WERI-Rb-1 (cell line): ENCODE results near the gene CEP85L.

ENCODE experiments used
- DNase-seq: peaks from one replicate; pipeline ENCODE4 v3.0.0-alpha.2; 2020
- H3K27ac ChIP-seq: fragments of 250-450 bp; sonication (Bioruptor Pico); 2 replicates; pipeline ENCODE4 v1.5.1; 2020; ENCODE audit warnings: mild to moderate bottlenecking, moderate library complexity
- H3K27me3 ChIP-seq: fragments of 250-450 bp; sonication (Bioruptor Pico); 2 replicates; pipeline ENCODE4 v1.5.1; 2021; ENCODE audit warnings: mild to moderate bottlenecking, low read depth, moderate library complexity; ENCODE audit not compliant: insufficient read depth, severe bottlenecking
- H3K36me3 ChIP-seq: fragments of 250-450 bp; sonication (Bioruptor Pico); 2 replicates; pipeline ENCODE4 v1.5.1; 2020; ENCODE audit warnings: mild to moderate bottlenecking, moderate library complexity
- H3K4me3 ChIP-seq: 2 replicates; pipeline ENCODE4 v1.5.1; 2011; ENCODE audit warnings: low read depth, mild to moderate bottlenecking, control low read depth, low read length
- H3K9me3 ChIP-seq: fragments of 250-450 bp; sonication (Bioruptor Pico); 2 replicates; pipeline ENCODE4 v1.5.1; 2021; ENCODE audit warnings: mild to moderate bottlenecking, moderate library complexity; ENCODE audit not compliant: severe bottlenecking
- CTCF ChIP-seq: IDR thresholded peaks from 2 replicates; pipeline ENCODE4 v1.5.1; 2011; ENCODE audit warnings: low read depth, mild to moderate bottlenecking, control low read depth, inconsistent platforms, low read length

Gene CEP85L

GRCh38 chr6:118659513-118660217 lies 8.3 kb upstream of the CEP85L start:
- H3K36me3 ChIP-seq, result no peaks in the 10 kb centered on the region
- peak; percentile 50 for DNase-seq
- no peak overlapping the region for H3K4me3 ChIP-seq
- no peaks in the 10 kb centered on the region for H3K9me3 ChIP-seq
- peak overlapping the region; percentile 32; the same call in 1 of the 2 replicates for H3K27ac ChIP-seq
- H3K27me3 ChIP-seq, result no peaks in the 10 kb centered on the region
- TF ChIP-seq CTCF, result no peak

GRCh38 chr6:118656847-118657451 lies 5.6 kb upstream of the CEP85L start:
- no peaks in the 10 kb centered on the region for H3K36me3 ChIP-seq
- no peak for DNase-seq
- no peak for TF ChIP-seq CTCF

GRCh38 chr6:118652051-118652615 lies 742 bp upstream of the CEP85L start:
- H3K4me3 ChIP-seq, result peak overlapping the region; percentile 81
- H3K36me3 ChIP-seq, result peaks cover 6% of the 10 kb centered on the region
- no peaks in the 10 kb centered on the region for H3K27me3 ChIP-seq
- no peak for TF ChIP-seq CTCF
- H3K27ac ChIP-seq, result peak overlapping the region; percentile 62
- no peaks in the 10 kb centered on the region for H3K9me3 ChIP-seq
- DNase-seq, result no peak

More at GRCh38 chr6:118656847-118657451, 5.6 kb upstream of the CEP85L start:
- Histone ChIP-seq H3K27ac (no peak overlapping the region), H3K9me3 (no peaks in the 10 kb centered on the region), H3K4me3 (no peak overlapping the region), H3K27me3 (no peaks in the 10 kb centered on the region)

- Histone ChIP-seq H3K9me3 (no peaks in the 10 kb centered on the region), H3K27ac (peak overlapping the region; percentile 94), H3K4me3 (peak overlapping the region; percentile 81), H3K27me3 (no peaks in the 10 kb centered on the region), H3K36me3 (peaks cover 6% of the 10 kb centered on the region)
- no peak for TF ChIP-seq CTCF
- DNase-seq, result peak; percentile 56
These were observed 659 bp downstream of the CEP85L start for GRCh38 chr6:118650582-118651281.

GRCh38 chr6:118649918-118650581 lies 1.3 kb downstream of the CEP85L start:
- Histone ChIP-seq H3K36me3 (peaks cover 6% of the 10 kb centered on the region), H3K27ac (peak overlapping the region; percentile 94)
- no peak for DNase-seq

More at GRCh38 chr6:118649918-118650581, 1.3 kb downstream of the CEP85L start:
- Histone ChIP-seq H3K27me3 (no peaks in the 10 kb centered on the region), H3K4me3 (peak overlapping the region; percentile 81), H3K9me3 (no peaks in the 10 kb centered on the region)
- no peak for TF ChIP-seq CTCF
